Ecto neural progenitor cell (in vitro differentiated cells): Measurements from ENCODE around the gene KDM3B.

Source experiments
- DNase-seq: peaks from one replicate; pipeline ENCODE4 v3.0.0-alpha.2; 2018; ENCODE audit warnings: low spot score

Gene KDM3B

GRCh38 chr5:138349852-138350562 is 2.5 kb upstream of the KDM3B start:
- DNase-seq: no peak

- no peak for DNase-seq
Measured at GRCh38 chr5:138350563-138350890, 2.0 kb upstream of the KDM3B start.

GRCh38 chr5:138351056-138351455 is 1.4 kb upstream of the KDM3B start:
- no peak for DNase-seq

GRCh38 chr5:138351517-138351916 is 968 bp upstream of the KDM3B start:
- no peak for DNase-seq

- DNase-seq: peak; percentile 77
Measured at GRCh38 chr5:138352722-138353559, 456 bp downstream of the KDM3B start.

- no peak for DNase-seq
Measured at GRCh38 chr5:138353560-138354080, 1.1 kb downstream of the KDM3B start.

GRCh38 chr5:138354387-138354786 is 1.9 kb downstream of the KDM3B start:
- DNase-seq: no peak

- no peak for DNase-seq
Measured at GRCh38 chr5:138354926-138355378, 2.5 kb downstream of the KDM3B start.

- DNase-seq: no peak
Measured at GRCh38 chr5:138359621-138360020, 7.1 kb downstream of the KDM3B start.

GRCh38 chr5:138360941-138361452 is 8.5 kb downstream of the KDM3B start:
- DNase-seq: no peak

GRCh38 chr5:138364576-138364975 is 12.1 kb downstream of the KDM3B start:
- no peak for DNase-seq

GRCh38 chr5:138366632-138367382 is 14.3 kb downstream of the KDM3B start:
- no peak for DNase-seq

GRCh38 chr5:138369261-138369660 is 16.8 kb downstream of the KDM3B start:
- no peak for DNase-seq

GRCh38 chr5:138369706-138370105 is 17.2 kb downstream of the KDM3B start:
- DNase-seq: no peak

- DNase-seq: no peak
Measured at GRCh38 chr5:138370537-138370936, 18.1 kb downstream of the KDM3B start.

GRCh38 chr5:138371454-138371853 is 19.0 kb downstream of the KDM3B start:
- DNase-seq: no peak

- no peak for DNase-seq
Measured at GRCh38 chr5:138372225-138372624, 19.7 kb downstream of the KDM3B start.

GRCh38 chr5:138372653-138373052 is 20.2 kb downstream of the KDM3B start:
- DNase-seq: no peak

GRCh38 chr5:138382347-138382746 is 29.9 kb downstream of the KDM3B start:
- no peak for DNase-seq

- no peak for DNase-seq
Measured at GRCh38 chr5:138385660-138386059, 33.2 kb downstream of the KDM3B start.

- no peak for DNase-seq
Measured at GRCh38 chr5:138386290-138386689, 33.8 kb downstream of the KDM3B start.

- DNase-seq: no peak
Measured at GRCh38 chr5:138389332-138389731, 36.8 kb downstream of the KDM3B start.
